ENCODE results near the gene MPP3.

DNA sequence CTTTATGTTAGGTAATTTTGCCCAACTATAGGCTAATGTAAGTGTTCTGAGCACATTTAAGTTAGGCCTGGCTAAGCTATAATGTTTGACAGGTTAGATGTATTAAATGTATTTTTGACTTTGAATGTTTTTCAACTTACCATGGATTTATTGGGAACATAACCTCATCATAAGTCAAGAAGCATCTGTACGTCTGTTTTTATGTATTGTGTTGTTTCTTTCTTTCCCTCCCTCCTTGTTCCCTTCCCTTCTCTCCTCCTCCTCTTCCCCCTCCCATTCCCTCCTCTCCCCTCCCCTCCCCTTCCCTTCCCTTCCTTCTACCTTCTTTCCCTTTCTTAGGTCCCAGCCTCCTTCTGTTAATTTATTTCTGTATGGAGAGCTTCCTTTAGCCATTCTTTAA is 43.5 kb downstream of the MPP3 start:
- TF ChIP-seq, protein P1, sequence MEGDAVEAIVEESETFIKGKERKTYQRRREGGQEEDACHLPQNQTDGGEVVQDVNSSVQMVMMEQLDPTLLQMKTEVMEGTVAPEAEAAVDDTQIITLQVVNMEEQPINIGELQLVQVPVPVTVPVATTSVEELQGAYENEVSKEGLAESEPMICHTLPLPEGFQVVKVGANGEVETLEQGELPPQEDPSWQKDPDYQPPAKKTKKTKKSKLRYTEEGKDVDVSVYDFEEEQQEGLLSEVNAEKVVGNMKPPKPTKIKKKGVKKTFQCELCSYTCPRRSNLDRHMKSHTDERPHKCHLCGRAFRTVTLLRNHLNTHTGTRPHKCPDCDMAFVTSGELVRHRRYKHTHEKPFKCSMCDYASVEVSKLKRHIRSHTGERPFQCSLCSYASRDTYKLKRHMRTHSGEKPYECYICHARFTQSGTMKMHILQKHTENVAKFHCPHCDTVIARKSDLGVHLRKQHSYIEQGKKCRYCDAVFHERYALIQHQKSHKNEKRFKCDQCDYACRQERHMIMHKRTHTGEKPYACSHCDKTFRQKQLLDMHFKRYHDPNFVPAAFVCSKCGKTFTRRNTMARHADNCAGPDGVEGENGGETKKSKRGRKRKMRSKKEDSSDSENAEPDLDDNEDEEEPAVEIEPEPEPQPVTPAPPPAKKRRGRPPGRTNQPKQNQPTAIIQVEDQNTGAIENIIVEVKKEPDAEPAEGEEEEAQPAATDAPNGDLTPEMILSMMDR (conservative IDR thresholded peaks at IDR 0.05; ENCODE audit: low read depth, low read length) = no peak
- TF ChIP-seq EZH2 (IDR thresholded peaks at IDR 0.05; ENCODE audit: low read length, unreplicated experiment) = no peak
